ENCODE measurements around the gene ABHD3. TPM values are rescaled to one million over a fixed set of nuclear protein-coding genes. Genes with fewer than 3 reads are reported as not detected.
A peak's percentile ranks its signal among the peaks of the same experiment; 100 is the strongest.
"Not testable (repeated sequence)": the region's sequence is repeated elsewhere in the genome, so short reads cannot be mapped to it uniquely, and the experiment has no call there.

Gene ABHD3
- polyA plus RNA-seq, 1 donor: 11.2 TPM

- no peak for DNase-seq
Measured at GRCh38 chr18:21702602-21703001, 2.0 kb downstream of the ABHD3 start.

GRCh38 chr18:21701621-21702020 is 3.0 kb downstream of the ABHD3 start:
- no peak for DNase-seq

GRCh38 chr18:21700528-21701075 is 4.0 kb downstream of the ABHD3 start:
- no peak for DNase-seq

GRCh38 chr18:21693322-21693721 is 11.3 kb downstream of the ABHD3 start:
- no peak for DNase-seq

- no peak for DNase-seq
Measured at GRCh38 chr18:21689736-21690135, 14.8 kb downstream of the ABHD3 start.

- no peak for DNase-seq
Measured at GRCh38 chr18:21686282-21687105, 18.1 kb downstream of the ABHD3 start.

GRCh38 chr18:21685556-21685981 is 19.0 kb downstream of the ABHD3 start:
- not testable (repeated sequence) for DNase-seq

GRCh38 chr18:21684731-21685130 is 19.8 kb downstream of the ABHD3 start:
- DNase-seq: no peak

GRCh38 chr18:21682371-21683051 is 22.1 kb downstream of the ABHD3 start:
- DNase-seq: peak; percentile 50

GRCh38 chr18:21680161-21680560 is 24.4 kb downstream of the ABHD3 start:
- no peak for DNase-seq

- no peak for DNase-seq
Measured at GRCh38 chr18:21678859-21679258, 25.7 kb downstream of the ABHD3 start.

- DNase-seq: not testable (repeated sequence)
Measured at GRCh38 chr18:21675354-21675753, 29.2 kb downstream of the ABHD3 start.

- DNase-seq: no peak
Measured at GRCh38 chr18:21672521-21673267, 31.9 kb downstream of the ABHD3 start.

- DNase-seq: no peak
Measured at GRCh38 chr18:21669736-21670285, 34.8 kb downstream of the ABHD3 start.

- DNase-seq: no peak
Measured at GRCh38 chr18:21664069-21664468, 40.5 kb downstream of the ABHD3 start.

- DNase-seq: peak; percentile 63
Measured at GRCh38 chr18:21663578-21663977, 41.0 kb downstream of the ABHD3 start.

- no peak for DNase-seq
Measured at GRCh38 chr18:21662581-21662980, 42.0 kb downstream of the ABHD3 start.

GRCh38 chr18:21660078-21660477 is 44.5 kb downstream of the ABHD3 start:
- no peak for DNase-seq

- DNase-seq: no peak
Measured at GRCh38 chr18:21656402-21656801, 48.2 kb downstream of the ABHD3 start.

GRCh38 chr18:21653361-21653760 is 51.2 kb downstream of the ABHD3 start:
- DNase-seq: no peak

- DNase-seq: no peak
Measured at GRCh38 chr18:21652073-21652472, 52.5 kb downstream of the ABHD3 start.

GRCh38 chr18:21650311-21650710 is 54.3 kb downstream of the ABHD3 start:
- no peak for DNase-seq

GRCh38 chr18:21640375-21640774 is 64.2 kb downstream of the ABHD3 start:
- not testable (repeated sequence) for DNase-seq

Data from hindlimb muscle (tissue), 1 donor.